ENCODE measurements around the gene FAM120AOS. TPM values are rescaled to one million over a fixed set of nuclear protein-coding genes. Genes with fewer than 3 reads are reported as not detected.

Gene FAM120AOS
- total and polyA plus RNA-seq, 2 of the 8 experiments (the other 6 are each of a cell fraction or from before 2014, with no cell fraction given), result 29.6 to 37.6 TPM

DNA sequence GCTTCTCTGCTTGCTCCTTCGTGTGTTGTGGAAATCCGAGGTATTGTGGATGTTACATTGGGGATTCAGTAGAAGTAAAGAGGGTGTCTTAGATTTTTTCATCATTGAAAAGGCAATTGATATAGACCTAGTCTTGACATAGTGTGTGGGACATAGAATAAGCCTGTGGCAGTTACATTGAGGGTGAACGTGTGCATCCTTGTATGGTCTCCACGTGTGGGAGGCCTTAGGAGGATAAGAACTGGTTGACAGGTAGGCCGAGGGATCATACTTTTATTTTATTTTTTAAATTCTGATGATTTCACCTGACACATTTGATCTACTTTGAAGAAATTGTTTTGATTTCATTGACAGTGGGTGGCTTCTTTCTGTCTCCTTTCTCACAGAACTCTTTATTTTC is 17.0 kb upstream of the FAM120AOS start (continued):
- TF ChIP-seq SIRT6 (IDR thresholded peaks at IDR 0.05; ENCODE audit: low read length) (no peak), EGR1 (IDR thresholded peaks at IDR 0.05; ENCODE audit: borderline replicate concordance, low read depth, low read length) (no peak), MAFK (IDR thresholded peaks at IDR 0.05; ENCODE audit: low read depth, low read length) (no peak), SP4 (IDR thresholded peaks at IDR 0.05; ENCODE audit: low read length) (no peak)
